SK-N-SH treated with all-trans-retinoic acid at 6 μM for 48 hours (cell line): ENCODE data around the gene PFKL.

ENCODE experiments used
- ATAC-seq: fragments of 200-7000 bp; cut with Tn5 transposase; 3 replicates; pipeline ENCODE4 v1.9.1; 2020; ENCODE audit warnings: mild to moderate bottlenecking, moderate library complexity
- ARNTL ChIP-seq: fragments of 450-650 bp; formaldehyde crosslinking; IDR thresholded peaks from 2 replicates; pipeline ENCODE4 v1.5.0; 2020; ENCODE audit warnings: low read depth, mild to moderate bottlenecking, moderate library complexity, borderline replicate concordance
- BACH2 ChIP-seq: fragments of 250-450 bp; sonication (Bioruptor Pico); IDR thresholded peaks from 2 replicates; pipeline ENCODE4 v1.9.0; 2021; ENCODE audit warnings: mild to moderate bottlenecking, borderline replicate concordance
- CSDC2 ChIP-seq: fragments of 250-450 bp; sonication (Bioruptor Pico); IDR thresholded peaks from 2 replicates; pipeline ENCODE4 v1.5.0; 2020; ENCODE audit warnings: mild to moderate bottlenecking, moderate library complexity
- ESRRG ChIP-seq: fragments of 250-450 bp; sonication (Bioruptor Pico); IDR thresholded peaks from 2 replicates; pipeline ENCODE4 v1.6.1; 2021; ENCODE audit warnings: mild to moderate bottlenecking
- GLIS3 ChIP-seq: fragments of 250-450 bp; sonication (Bioruptor Pico); IDR thresholded peaks from 2 replicates; pipeline ENCODE4 v1.5.0; 2020; ENCODE audit warnings: mild to moderate bottlenecking, moderate library complexity
- ISL1 ChIP-seq: fragments of 250-450 bp; sonication (Bioruptor Pico); IDR thresholded peaks from 2 replicates; pipeline ENCODE4 v2.1.2; 2022; ENCODE audit warnings: mild to moderate bottlenecking, moderate library complexity
- OSR1 ChIP-seq: fragments of 250-450 bp; sonication (Bioruptor Pico); IDR thresholded peaks from 2 replicates; pipeline ENCODE4 v1.8.0; 2022; ENCODE audit warnings: moderate library complexity, mild to moderate bottlenecking, inconsistent platforms
- POU6F1 ChIP-seq: fragments of 250-450 bp; sonication (Bioruptor Pico); IDR thresholded peaks from 2 replicates; pipeline ENCODE4 v1.8.0; 2021; ENCODE audit warnings: low read depth, mild to moderate bottlenecking, moderate library complexity, borderline replicate concordance
- PPARA ChIP-seq: fragments of 250-450 bp; sonication (Bioruptor Pico); IDR thresholded peaks from 2 replicates; pipeline ENCODE4 v1.5.0; 2020; ENCODE audit warnings: mild to moderate bottlenecking, borderline replicate concordance
- RARB ChIP-seq: fragments of 250-450 bp; sonication (Bioruptor Pico); IDR thresholded peaks from 2 replicates; pipeline ENCODE4 v1.8.0; 2021; ENCODE audit warnings: mild to moderate bottlenecking, moderate library complexity
- SNAI2 ChIP-seq: fragments of 250-450 bp; sonication (Bioruptor Pico); IDR thresholded peaks from 2 replicates; pipeline ENCODE4 v1.5.0; 2020; ENCODE audit warnings: mild to moderate bottlenecking, moderate library complexity
- TCF4 ChIP-seq: fragments of 250-450 bp; sonication (Bioruptor Pico); IDR thresholded peaks from 2 replicates; pipeline ENCODE4 v1.8.0; 2021; ENCODE audit warnings: mild to moderate bottlenecking, moderate library complexity, borderline replicate concordance
- TOX ChIP-seq: fragments of 250-450 bp; sonication (Bioruptor Pico); IDR thresholded peaks from 2 replicates; pipeline ENCODE4 v1.8.0; 2021; ENCODE audit warnings: mild to moderate bottlenecking, moderate library complexity, borderline replicate concordance
- ZC3H10 ChIP-seq: fragments of 250-450 bp; sonication (Bioruptor Pico); IDR thresholded peaks from 2 replicates; pipeline ENCODE4 v1.5.1; 2021; ENCODE audit warnings: mild to moderate bottlenecking, moderate library complexity
- ZFP3 ChIP-seq: fragments of 250-450 bp; sonication (Bioruptor Pico); IDR thresholded peaks from 2 replicates; pipeline ENCODE4 v1.5.0; 2020; ENCODE audit warnings: mild to moderate bottlenecking, moderate library complexity
- ZFP30 ChIP-seq: fragments of 450-650 bp; formaldehyde crosslinking; IDR thresholded peaks from 2 replicates; pipeline ENCODE4 v1.5.0; 2022; ENCODE audit warnings: mild to moderate bottlenecking, moderate library complexity
- ZNF565 ChIP-seq: fragments of 450-650 bp; formaldehyde crosslinking; conservative IDR thresholded peaks from 2 replicates; pipeline ENCODE4 v1.5.0; 2020; ENCODE audit warnings: low read depth, mild to moderate bottlenecking, moderate library complexity
- ZNF70 ChIP-seq: fragments of 450-650 bp; formaldehyde crosslinking; IDR thresholded peaks from 2 replicates; pipeline ENCODE4 v1.5.0; 2020; ENCODE audit warnings: mild to moderate bottlenecking, moderate library complexity
- ZNF8 ChIP-seq: fragments of 450-650 bp; formaldehyde crosslinking; IDR thresholded peaks from 2 replicates; pipeline ENCODE4 v1.5.0; 2020; ENCODE audit warnings: mild to moderate bottlenecking, moderate library complexity
- TF ChIP-seq, protein P1 (sequence below): fragments of 250-450 bp; sonication (Bioruptor Pico); IDR thresholded peaks from 2 replicates; pipeline ENCODE4 v1.8.0; 2020; ENCODE audit warnings: mild to moderate bottlenecking, moderate library complexity, borderline replicate concordance
- TF ChIP-seq, protein P2 (sequence below): fragments of 250-450 bp; sonication (Bioruptor Pico); IDR thresholded peaks from 2 replicates; pipeline ENCODE4 v1.5.1; 2020; ENCODE audit warnings: low read depth, mild to moderate bottlenecking, moderate library complexity
- TF ChIP-seq, protein P3 (sequence below): fragments of 250-450 bp; sonication (Bioruptor Pico); IDR thresholded peaks from 2 replicates; pipeline ENCODE4 v1.5.1; 2021; ENCODE audit warnings: mild to moderate bottlenecking, moderate library complexity

PFKL gene

GRCh38 chr21:44333509-44334328 is 33.9 kb downstream of the PFKL start:
- no peak for ATAC-seq
- TF ChIP-seq, protein P1, sequence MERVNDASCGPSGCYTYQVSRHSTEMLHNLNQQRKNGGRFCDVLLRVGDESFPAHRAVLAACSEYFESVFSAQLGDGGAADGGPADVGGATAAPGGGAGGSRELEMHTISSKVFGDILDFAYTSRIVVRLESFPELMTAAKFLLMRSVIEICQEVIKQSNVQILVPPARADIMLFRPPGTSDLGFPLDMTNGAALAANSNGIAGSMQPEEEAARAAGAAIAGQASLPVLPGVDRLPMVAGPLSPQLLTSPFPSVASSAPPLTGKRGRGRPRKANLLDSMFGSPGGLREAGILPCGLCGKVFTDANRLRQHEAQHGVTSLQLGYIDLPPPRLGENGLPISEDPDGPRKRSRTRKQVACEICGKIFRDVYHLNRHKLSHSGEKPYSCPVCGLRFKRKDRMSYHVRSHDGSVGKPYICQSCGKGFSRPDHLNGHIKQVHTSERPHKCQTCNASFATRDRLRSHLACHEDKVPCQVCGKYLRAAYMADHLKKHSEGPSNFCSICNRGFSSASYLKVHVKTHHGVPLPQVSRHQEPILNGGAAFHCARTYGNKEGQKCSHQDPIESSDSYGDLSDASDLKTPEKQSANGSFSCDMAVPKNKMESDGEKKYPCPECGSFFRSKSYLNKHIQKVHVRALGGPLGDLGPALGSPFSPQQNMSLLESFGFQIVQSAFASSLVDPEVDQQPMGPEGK (CRISPR knock-in tag), result no peak
- TF ChIP-seq BACH2 (CRISPR knock-in tag), result no peak
- TF ChIP-seq ISL1 (CRISPR knock-in tag), result no peak
- no peak for TF ChIP-seq TOX (CRISPR knock-in tag)
- TF ChIP-seq ARNTL (CRISPR knock-in tag), result no peak
- TF ChIP-seq, protein P2, sequence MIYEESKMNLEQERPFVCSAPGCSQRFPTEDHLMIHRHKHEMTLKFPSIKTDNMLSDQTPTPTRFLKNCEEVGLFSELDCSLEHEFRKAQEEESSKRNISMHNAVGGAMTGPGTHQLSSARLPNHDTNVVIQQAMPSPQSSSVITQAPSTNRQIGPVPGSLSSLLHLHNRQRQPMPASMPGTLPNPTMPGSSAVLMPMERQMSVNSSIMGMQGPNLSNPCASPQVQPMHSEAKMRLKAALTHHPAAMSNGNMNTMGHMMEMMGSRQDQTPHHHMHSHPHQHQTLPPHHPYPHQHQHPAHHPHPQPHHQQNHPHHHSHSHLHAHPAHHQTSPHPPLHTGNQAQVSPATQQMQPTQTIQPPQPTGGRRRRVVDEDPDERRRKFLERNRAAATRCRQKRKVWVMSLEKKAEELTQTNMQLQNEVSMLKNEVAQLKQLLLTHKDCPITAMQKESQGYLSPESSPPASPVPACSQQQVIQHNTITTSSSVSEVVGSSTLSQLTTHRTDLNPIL (CRISPR knock-in tag), result no peak
- no peak for TF ChIP-seq CSDC2
- no peak for TF ChIP-seq RARB (CRISPR knock-in tag)
- TF ChIP-seq ESRRG (CRISPR knock-in tag), result no peak
- no peak for TF ChIP-seq ZFP3 (CRISPR knock-in tag)
- no peak for TF ChIP-seq GLIS3 (CRISPR knock-in tag)
- no peak for TF ChIP-seq PPARA (CRISPR knock-in tag)
- TF ChIP-seq TCF4 (CRISPR knock-in tag), result no peak
- TF ChIP-seq, protein P3, sequence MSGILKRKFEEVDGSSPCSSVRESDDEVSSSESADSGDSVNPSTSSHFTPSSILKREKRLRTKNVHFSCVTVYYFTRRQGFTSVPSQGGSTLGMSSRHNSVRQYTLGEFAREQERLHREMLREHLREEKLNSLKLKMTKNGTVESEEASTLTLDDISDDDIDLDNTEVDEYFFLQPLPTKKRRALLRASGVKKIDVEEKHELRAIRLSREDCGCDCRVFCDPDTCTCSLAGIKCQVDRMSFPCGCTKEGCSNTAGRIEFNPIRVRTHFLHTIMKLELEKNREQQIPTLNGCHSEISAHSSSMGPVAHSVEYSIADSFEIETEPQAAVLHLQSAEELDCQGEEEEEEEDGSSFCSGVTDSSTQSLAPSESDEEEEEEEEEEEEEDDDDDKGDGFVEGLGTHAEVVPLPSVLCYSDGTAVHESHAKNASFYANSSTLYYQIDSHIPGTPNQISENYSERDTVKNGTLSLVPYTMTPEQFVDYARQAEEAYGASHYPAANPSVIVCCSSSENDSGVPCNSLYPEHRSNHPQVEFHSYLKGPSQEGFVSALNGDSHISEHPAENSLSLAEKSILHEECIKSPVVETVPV (CRISPR knock-in tag), result no peak
- no peak for TF ChIP-seq ZNF70 (CRISPR knock-in tag)

- TF ChIP-seq GLIS3 (CRISPR knock-in tag), result no peak
- no peak for TF ChIP-seq TCF4 (CRISPR knock-in tag)
- no peak for TF ChIP-seq BACH2 (CRISPR knock-in tag)
- no peak for ATAC-seq
These were observed 34.6 kb downstream of the PFKL start for GRCh38 chr21:44334329-44335030.

DNA sequence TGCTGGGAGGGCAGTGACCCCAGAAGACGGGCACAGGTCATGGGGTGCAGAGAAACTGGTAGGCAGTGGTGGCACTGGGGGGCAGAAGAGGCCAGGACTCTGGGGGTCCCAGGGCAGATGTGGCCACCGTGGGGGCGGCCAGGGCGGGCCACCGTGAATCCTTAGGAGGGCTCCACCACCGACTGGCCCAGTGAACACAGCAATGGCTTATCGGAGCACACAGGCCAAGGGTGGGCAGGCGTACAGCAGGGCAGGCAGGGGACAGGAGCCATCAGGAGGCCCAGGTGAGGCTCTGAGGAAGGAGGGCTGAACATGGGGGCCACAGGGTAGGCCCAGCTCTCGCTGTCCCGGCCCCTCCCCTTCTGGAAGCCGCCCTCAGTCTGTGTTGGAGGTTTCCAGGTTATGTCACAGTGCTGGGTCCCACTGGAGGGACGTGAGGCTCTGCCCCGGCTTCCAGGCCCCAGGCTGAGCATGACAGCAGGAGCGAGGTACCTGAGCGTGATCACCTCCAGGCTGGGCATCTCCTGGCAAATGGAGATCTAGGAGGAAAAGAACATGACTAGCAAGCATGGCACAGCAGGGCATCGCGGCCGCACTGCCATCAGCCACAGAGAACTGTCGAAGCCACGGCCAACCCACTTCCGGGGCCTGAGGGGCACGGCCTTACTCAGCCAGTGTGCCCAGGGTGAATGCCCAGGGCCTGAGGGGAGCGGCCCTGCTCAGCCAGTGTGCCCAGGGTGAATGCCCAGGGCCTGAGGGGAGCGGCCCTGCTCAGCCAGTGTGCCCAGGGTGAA is 35.6 kb downstream of the PFKL start:
- TF ChIP-seq, protein P2 (CRISPR knock-in tag), result no peak
- TF ChIP-seq POU6F1 (CRISPR knock-in tag) (no peak), ZFP3 (CRISPR knock-in tag) (no peak), ZC3H10 (no peak), ISL1 (CRISPR knock-in tag) (no peak), PPARA (CRISPR knock-in tag) (no peak), ZNF565 (CRISPR knock-in tag) (no peak), BACH2 (CRISPR knock-in tag) (no peak), OSR1 (CRISPR knock-in tag) (no peak), ZNF8 (CRISPR knock-in tag) (no peak), CSDC2 (no peak), ZFP30 (CRISPR knock-in tag) (no peak), SNAI2 (CRISPR knock-in tag) (no peak)
- ATAC-seq, result no peak
